Measurements from ENCODE around the gene TTC39B.

The TTC39B gene

DNA sequence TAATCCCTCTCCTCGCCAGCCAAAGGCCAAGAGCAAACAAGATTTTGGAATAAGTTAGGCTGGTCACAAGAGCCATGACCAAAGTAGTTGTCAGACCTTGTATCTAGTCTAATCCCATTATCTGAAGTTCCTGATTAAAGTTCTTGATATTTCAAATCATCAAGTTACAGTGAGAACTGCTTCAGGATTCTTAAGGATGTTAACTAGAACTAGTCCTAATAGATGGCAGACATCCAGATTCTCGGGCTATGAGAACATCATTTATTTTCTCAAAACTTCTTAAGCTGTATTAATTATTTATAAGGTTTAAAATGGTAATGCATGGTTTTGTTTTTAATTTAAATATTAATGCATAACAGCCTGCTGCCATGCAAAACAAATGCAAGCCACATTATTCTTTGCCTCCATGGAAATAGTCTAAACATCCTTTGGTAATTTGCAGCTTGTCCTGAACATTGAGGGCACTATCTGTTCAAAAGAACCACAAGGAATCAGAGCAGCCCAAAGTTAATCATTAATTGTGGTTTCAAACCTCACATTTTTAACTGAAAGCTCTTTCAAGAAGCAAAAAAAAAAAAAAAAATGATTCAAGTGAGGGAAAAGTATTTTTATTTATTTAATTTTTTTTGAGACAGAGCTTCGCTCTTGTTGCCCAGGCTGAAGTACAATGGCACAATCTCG, 95.1 kb downstream of the TTC39B start:
- TF ChIP-seq NFIC (IDR thresholded peaks at IDR 0.05) (no peak), RAD21 (IDR thresholded peaks at IDR 0.05; ENCODE audit: low read depth) (no peak), EP300 (IDR thresholded peaks at IDR 0.05; ENCODE audit: borderline replicate concordance) (no peak), TCF12 (IDR thresholded peaks at IDR 0.05; ENCODE audit: low read depth) (no peak), EGR1 (IDR thresholded peaks at IDR 0.05) (no peak), YY1 (IDR thresholded peaks at IDR 0.05; ENCODE audit: low read depth) (no peak), CREB1 (IDR thresholded peaks at IDR 0.05; ENCODE audit: low read depth) (no peak), FOXM1 (IDR thresholded peaks at IDR 0.05; ENCODE audit: borderline replicate concordance, low read depth) (no peak), CEBPB (IDR thresholded peaks at IDR 0.05) (no peak), TAF1 (IDR thresholded peaks at IDR 0.05; ENCODE audit: low read depth) (no peak), ZBTB7A (IDR thresholded peaks at IDR 0.05; ENCODE audit: low read depth) (no peak), TEAD4 (IDR thresholded peaks at IDR 0.05) (no peak)
- TF ChIP-seq, protein P1, sequence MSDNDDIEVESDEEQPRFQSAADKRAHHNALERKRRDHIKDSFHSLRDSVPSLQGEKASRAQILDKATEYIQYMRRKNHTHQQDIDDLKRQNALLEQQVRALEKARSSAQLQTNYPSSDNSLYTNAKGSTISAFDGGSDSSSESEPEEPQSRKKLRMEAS (IDR thresholded peaks at IDR 0.05) = no peak
- TF ChIP-seq, protein P2, sequence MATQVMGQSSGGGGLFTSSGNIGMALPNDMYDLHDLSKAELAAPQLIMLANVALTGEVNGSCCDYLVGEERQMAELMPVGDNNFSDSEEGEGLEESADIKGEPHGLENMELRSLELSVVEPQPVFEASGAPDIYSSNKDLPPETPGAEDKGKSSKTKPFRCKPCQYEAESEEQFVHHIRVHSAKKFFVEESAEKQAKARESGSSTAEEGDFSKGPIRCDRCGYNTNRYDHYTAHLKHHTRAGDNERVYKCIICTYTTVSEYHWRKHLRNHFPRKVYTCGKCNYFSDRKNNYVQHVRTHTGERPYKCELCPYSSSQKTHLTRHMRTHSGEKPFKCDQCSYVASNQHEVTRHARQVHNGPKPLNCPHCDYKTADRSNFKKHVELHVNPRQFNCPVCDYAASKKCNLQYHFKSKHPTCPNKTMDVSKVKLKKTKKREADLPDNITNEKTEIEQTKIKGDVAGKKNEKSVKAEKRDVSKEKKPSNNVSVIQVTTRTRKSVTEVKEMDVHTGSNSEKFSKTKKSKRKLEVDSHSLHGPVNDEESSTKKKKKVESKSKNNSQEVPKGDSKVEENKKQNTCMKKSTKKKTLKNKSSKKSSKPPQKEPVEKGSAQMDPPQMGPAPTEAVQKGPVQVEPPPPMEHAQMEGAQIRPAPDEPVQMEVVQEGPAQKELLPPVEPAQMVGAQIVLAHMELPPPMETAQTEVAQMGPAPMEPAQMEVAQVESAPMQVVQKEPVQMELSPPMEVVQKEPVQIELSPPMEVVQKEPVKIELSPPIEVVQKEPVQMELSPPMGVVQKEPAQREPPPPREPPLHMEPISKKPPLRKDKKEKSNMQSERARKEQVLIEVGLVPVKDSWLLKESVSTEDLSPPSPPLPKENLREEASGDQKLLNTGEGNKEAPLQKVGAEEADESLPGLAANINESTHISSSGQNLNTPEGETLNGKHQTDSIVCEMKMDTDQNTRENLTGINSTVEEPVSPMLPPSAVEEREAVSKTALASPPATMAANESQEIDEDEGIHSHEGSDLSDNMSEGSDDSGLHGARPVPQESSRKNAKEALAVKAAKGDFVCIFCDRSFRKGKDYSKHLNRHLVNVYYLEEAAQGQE (IDR thresholded peaks at IDR 0.05; ENCODE audit: low read depth) = no peak
- TF ChIP-seq, protein P3, sequence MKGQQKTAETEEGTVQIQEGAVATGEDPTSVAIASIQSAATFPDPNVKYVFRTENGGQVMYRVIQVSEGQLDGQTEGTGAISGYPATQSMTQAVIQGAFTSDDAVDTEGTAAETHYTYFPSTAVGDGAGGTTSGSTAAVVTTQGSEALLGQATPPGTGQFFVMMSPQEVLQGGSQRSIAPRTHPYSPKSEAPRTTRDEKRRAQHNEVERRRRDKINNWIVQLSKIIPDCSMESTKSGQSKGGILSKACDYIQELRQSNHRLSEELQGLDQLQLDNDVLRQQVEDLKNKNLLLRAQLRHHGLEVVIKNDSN (IDR thresholded peaks at IDR 0.05) = no peak

DNA sequence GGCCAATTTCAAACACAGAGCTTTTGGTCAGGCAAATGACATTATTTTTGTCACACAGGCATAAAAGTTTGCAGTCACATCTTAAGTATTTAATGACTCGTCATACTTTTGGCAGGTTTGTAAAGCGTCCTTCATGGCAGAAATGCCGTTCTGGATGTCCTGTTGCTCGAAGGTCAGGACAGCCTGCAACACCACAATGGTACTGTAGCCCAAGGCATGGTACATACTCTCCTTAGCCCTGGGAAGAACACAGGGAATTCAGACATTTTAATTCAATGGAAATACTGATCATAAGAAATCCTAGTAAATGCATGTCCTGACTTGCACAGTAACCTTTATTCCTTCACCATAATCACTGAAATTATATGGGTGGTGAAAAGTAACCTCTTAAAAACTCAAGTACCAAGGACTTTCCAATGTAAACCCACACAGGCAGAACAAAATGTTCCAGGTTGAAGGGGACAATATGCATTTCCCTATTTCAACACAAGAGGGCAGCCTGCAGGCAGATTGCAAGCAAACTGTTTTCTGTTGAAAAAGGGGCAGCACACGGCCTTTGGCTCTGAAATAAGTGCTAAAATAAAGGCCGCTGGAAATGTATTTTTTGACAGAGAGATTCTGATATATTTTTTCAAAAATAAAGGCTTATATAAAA, 95.7 kb downstream of the TTC39B start:
- TF ChIP-seq, protein P2 (IDR thresholded peaks at IDR 0.05; ENCODE audit: low read depth) = no peak
- TF ChIP-seq RAD21 (IDR thresholded peaks at IDR 0.05; ENCODE audit: low read depth) = peak; percentile 83

DNA sequence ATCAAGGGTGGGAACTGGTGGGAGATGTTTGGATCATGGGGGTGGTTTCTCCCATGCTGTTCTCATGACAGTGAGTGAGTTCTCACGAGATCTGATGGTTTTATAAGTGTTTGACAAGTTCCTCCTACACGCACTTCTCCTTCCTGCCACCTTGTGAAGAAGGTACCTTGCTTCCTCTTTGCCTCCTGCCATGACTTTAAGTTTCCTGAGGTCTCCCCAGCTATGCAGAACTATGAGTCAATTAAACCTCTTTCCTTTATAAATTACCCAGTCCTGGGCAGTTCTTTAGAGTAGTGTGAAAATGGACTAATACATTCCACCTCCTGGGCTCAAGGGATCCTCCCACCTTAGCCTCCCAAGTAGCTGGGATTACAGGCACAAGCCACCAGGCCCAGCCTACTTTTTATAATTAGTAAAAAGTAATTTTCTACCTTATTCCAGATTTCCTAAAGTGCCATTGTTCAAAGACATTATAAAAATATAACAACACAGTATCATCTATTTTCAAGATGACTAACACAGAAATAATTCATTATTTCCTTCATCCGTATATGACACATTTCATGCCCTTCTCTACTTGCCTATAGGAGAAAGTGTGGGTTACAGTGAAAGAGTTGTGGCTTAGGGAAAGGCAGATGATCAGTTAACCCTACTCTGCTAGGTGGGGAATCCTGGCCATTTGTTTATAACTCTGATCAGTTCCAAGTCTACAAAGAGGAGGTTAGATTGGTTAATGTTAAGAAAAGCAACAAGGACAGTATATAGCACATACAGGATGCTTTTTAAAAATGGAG, 99.9 kb downstream of the TTC39B start:
- TF ChIP-seq EP300 (IDR thresholded peaks at IDR 0.05; ENCODE audit: borderline replicate concordance) = no peak
- no peak for TF ChIP-seq ZBTB7A (IDR thresholded peaks at IDR 0.05; ENCODE audit: low read depth)
- no peak for TF ChIP-seq EGR1 (IDR thresholded peaks at IDR 0.05)
- TF ChIP-seq, protein P1 (IDR thresholded peaks at IDR 0.05) = no peak
- no peak for TF ChIP-seq TAF1 (IDR thresholded peaks at IDR 0.05; ENCODE audit: low read depth)
- no peak for TF ChIP-seq YY1 (IDR thresholded peaks at IDR 0.05; ENCODE audit: low read depth)
- no peak for TF ChIP-seq TCF12 (IDR thresholded peaks at IDR 0.05; ENCODE audit: low read depth)
- TF ChIP-seq CEBPB (IDR thresholded peaks at IDR 0.05) = no peak
- TF ChIP-seq, protein P2 (IDR thresholded peaks at IDR 0.05; ENCODE audit: low read depth) = no peak
- TF ChIP-seq, protein P3 (IDR thresholded peaks at IDR 0.05) = no peak
- TF ChIP-seq RAD21 (IDR thresholded peaks at IDR 0.05; ENCODE audit: low read depth) = no peak
- no peak for TF ChIP-seq NFIC (IDR thresholded peaks at IDR 0.05)
- TF ChIP-seq CREB1 (IDR thresholded peaks at IDR 0.05; ENCODE audit: low read depth) = no peak
- no peak for TF ChIP-seq FOXM1 (IDR thresholded peaks at IDR 0.05; ENCODE audit: borderline replicate concordance, low read depth)
- TF ChIP-seq TEAD4 (IDR thresholded peaks at IDR 0.05) = no peak

Data from Ishikawa (cell line).